ENCODE measurements around the gene ADAMTS3. TPM values are rescaled to one million over a fixed set of nuclear protein-coding genes. Genes with fewer than 3 reads are reported as not detected.

The ADAMTS3 gene
- total RNA-seq, 1 donor from 2014 or later = 2.7 TPM

GRCh38 chr4:72473434-72473900 lies 95.6 kb downstream of the ADAMTS3 start:
- Mint-ChIP-seq H3K27me3 (ENCODE audit: low read depth) (no peaks in the 10 kb centered on the region), H3K9me3 (peaks cover 9% of the 10 kb centered on the region), H3K27ac (ENCODE audit: unreplicated experiment) (peak overlapping the region; percentile 84), H3K4me1 (peaks cover 4% of the 10 kb centered on the region), H3K36me3 (ENCODE audit: low read depth) (peaks cover 5% of the 10 kb centered on the region), H3K4me3 (no peak overlapping the region)
- TF ChIP-seq, protein P1, sequence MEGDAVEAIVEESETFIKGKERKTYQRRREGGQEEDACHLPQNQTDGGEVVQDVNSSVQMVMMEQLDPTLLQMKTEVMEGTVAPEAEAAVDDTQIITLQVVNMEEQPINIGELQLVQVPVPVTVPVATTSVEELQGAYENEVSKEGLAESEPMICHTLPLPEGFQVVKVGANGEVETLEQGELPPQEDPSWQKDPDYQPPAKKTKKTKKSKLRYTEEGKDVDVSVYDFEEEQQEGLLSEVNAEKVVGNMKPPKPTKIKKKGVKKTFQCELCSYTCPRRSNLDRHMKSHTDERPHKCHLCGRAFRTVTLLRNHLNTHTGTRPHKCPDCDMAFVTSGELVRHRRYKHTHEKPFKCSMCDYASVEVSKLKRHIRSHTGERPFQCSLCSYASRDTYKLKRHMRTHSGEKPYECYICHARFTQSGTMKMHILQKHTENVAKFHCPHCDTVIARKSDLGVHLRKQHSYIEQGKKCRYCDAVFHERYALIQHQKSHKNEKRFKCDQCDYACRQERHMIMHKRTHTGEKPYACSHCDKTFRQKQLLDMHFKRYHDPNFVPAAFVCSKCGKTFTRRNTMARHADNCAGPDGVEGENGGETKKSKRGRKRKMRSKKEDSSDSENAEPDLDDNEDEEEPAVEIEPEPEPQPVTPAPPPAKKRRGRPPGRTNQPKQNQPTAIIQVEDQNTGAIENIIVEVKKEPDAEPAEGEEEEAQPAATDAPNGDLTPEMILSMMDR (conservative IDR thresholded peaks at IDR 0.05) = no peak
- no peak for DNase-seq (ENCODE audit: low read depth, low spot score)

DNA sequence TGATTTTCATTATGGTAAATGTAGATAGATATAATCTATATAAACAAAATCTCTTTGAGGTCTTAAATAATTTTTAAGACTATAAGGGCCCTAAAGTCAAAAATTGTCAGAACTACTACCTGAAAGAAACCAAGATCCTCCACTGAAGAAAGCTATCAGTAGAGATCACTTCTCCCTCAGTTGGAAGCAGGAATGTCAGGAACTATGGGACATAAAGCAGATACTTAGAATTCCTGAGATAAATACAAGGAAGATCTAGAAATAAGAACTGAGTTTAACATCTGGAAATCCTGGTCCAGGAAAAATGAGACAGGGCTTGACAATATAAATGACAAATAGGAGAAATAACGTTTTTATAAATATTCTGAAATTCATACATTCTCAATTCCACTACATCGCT lies 97.2 kb downstream of the ADAMTS3 start:
- H3K27me3 Mint-ChIP-seq (ENCODE audit: low read depth) = no peaks in the 10 kb centered on the region
- peaks cover 4% of the 10 kb centered on the region for H3K4me1 Mint-ChIP-seq
- H3K9me3 Mint-ChIP-seq = peaks cover 9% of the 10 kb centered on the region
- no peak overlapping the region for H3K27ac Mint-ChIP-seq (ENCODE audit: unreplicated experiment)
- DNase-seq (ENCODE audit: low read depth, low spot score) = no peak
- H3K4me3 Mint-ChIP-seq = no peak overlapping the region
- TF ChIP-seq, protein P1 (conservative IDR thresholded peaks at IDR 0.05) = no peak
- H3K36me3 Mint-ChIP-seq (ENCODE audit: low read depth) = peaks cover 2% of the 10 kb centered on the region

DNA sequence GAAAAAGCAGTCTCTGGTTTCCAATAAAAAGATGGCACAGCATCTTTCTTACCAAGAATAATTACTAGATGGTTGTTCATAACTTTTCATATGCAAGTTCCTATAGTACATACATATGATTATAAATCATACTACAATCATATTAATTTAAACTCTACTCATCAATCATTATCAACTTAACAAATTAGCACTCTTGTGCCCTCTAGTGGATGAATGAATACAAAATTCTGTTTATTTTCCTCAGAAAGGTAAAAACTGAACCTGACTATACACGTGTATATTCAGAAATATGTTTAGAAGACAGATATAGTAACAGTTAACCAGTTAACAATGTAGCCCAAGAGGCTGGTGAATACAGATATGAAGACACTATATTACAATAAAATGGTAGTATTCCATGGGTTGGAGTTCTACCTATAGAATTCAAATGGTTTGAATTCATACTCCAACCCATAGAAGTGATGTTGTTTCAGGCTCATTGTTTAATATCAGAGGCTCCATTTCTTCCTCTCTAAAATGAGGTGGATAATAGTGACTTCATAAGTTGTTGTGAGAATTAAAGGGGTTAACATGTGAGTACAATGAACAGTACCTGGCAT lies 100.0 kb downstream of the ADAMTS3 start:
- no peak overlapping the region for H3K27ac Mint-ChIP-seq (ENCODE audit: unreplicated experiment)
- DNase-seq (ENCODE audit: low read depth, low spot score) = no peak

DNA sequence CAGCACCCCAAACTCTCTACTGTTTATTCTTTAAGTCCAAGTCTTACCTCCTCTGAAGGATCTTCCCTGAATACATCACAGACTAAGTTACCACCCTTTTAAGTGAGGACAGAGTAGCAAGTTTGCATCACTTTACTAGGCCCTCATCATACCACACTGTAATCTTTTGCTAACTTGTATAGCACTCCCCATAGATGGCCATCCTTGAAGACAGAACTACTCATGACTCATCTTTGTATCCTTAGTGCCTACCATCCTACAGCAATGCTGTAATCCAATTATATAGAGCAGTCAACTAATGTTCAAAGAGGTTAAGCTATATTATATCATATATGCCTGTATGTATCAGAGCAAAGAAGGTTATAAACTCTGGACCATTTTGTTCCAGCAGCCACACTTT lies 101.4 kb downstream of the ADAMTS3 start:
- peaks cover 4% of the 10 kb centered on the region for H3K4me1 Mint-ChIP-seq
- no peak overlapping the region for H3K27ac Mint-ChIP-seq (ENCODE audit: unreplicated experiment)
- H3K36me3 Mint-ChIP-seq (ENCODE audit: low read depth) = no peaks in the 10 kb centered on the region
- H3K27me3 Mint-ChIP-seq (ENCODE audit: low read depth) = no peaks in the 10 kb centered on the region
- H3K9me3 Mint-ChIP-seq = peaks cover 4% of the 10 kb centered on the region
- TF ChIP-seq, protein P1 (conservative IDR thresholded peaks at IDR 0.05) = no peak
- no peak for DNase-seq (ENCODE audit: low read depth, low spot score)
- no peak overlapping the region for H3K4me3 Mint-ChIP-seq

More for the DNA sequence above, 100.0 kb downstream of the ADAMTS3 start:
- H3K36me3 Mint-ChIP-seq (ENCODE audit: low read depth) = no peaks in the 10 kb centered on the region
- peaks cover 4% of the 10 kb centered on the region for H3K4me1 Mint-ChIP-seq
- TF ChIP-seq, protein P1 (conservative IDR thresholded peaks at IDR 0.05) = peak; percentile 85
- no peak overlapping the region for H3K4me3 Mint-ChIP-seq
- peaks cover 6% of the 10 kb centered on the region for H3K9me3 Mint-ChIP-seq
- no peaks in the 10 kb centered on the region for H3K27me3 Mint-ChIP-seq (ENCODE audit: low read depth)

- DNase-seq (ENCODE audit: low read depth, low spot score) = no peak
- TF ChIP-seq, protein P1 (conservative IDR thresholded peaks at IDR 0.05) = no peak
- H3K4me1 Mint-ChIP-seq = no peaks in the 10 kb centered on the region
- no peaks in the 10 kb centered on the region for H3K27me3 Mint-ChIP-seq (ENCODE audit: low read depth)
- H3K4me3 Mint-ChIP-seq = no peak overlapping the region
- H3K27ac Mint-ChIP-seq (ENCODE audit: unreplicated experiment) = no peak overlapping the region
- H3K9me3 Mint-ChIP-seq = peaks cover 4% of the 10 kb centered on the region
- H3K36me3 Mint-ChIP-seq (ENCODE audit: low read depth) = no peaks in the 10 kb centered on the region
Measured at GRCh38 chr4:72463724-72464123, 105.3 kb downstream of the ADAMTS3 start.
